ENCODE data around the gene UVSSA.
A peak's percentile ranks its signal among the peaks of the same experiment; 100 is the strongest.
"Not testable (repeated sequence)": the region's sequence is repeated elsewhere in the genome, so short reads cannot be mapped to it uniquely, and the experiment has no call there.

UVSSA gene

GRCh38 chr4:1317177-1318045 is 29.6 kb upstream of the UVSSA start:
- no peak for DNase-seq (ENCODE audit: low spot score)

- DNase-seq (ENCODE audit: low spot score), result no peak
These were observed 29.0 kb upstream of the UVSSA start for GRCh38 chr4:1318046-1318375.

- no peak for DNase-seq (ENCODE audit: low spot score)
These were observed 28.4 kb upstream of the UVSSA start for GRCh38 chr4:1318488-1319213.

- peak; percentile 24 for DNase-seq (ENCODE audit: low spot score)
These were observed 25.5 kb upstream of the UVSSA start for GRCh38 chr4:1321486-1321885.

GRCh38 chr4:1321946-1322650 is 24.9 kb upstream of the UVSSA start:
- peak; percentile 29 for DNase-seq (ENCODE audit: low spot score)

- DNase-seq (ENCODE audit: low spot score), result no peak
These were observed 23.8 kb upstream of the UVSSA start for GRCh38 chr4:1323280-1323634.

- DNase-seq (ENCODE audit: low spot score), result peak; percentile 20
These were observed 23.2 kb upstream of the UVSSA start for GRCh38 chr4:1323635-1324442.

- not testable (repeated sequence) for DNase-seq (ENCODE audit: low spot score)
These were observed 22.4 kb upstream of the UVSSA start for GRCh38 chr4:1324443-1325175.

- DNase-seq (ENCODE audit: low spot score), result no peak
These were observed 21.9 kb upstream of the UVSSA start for GRCh38 chr4:1325176-1325480.

- DNase-seq (ENCODE audit: low spot score), result peak; percentile 32
These were observed 21.1 kb upstream of the UVSSA start for GRCh38 chr4:1325681-1326635.

GRCh38 chr4:1326751-1327525 is 20.1 kb upstream of the UVSSA start:
- no peak for DNase-seq (ENCODE audit: low spot score)

- no peak for DNase-seq (ENCODE audit: low spot score)
These were observed 19.3 kb upstream of the UVSSA start for GRCh38 chr4:1327526-1328266.

- no peak for DNase-seq (ENCODE audit: low spot score)
These were observed 18.5 kb upstream of the UVSSA start for GRCh38 chr4:1328267-1329155.

- DNase-seq (ENCODE audit: low spot score), result no peak
These were observed 17.3 kb upstream of the UVSSA start for GRCh38 chr4:1329408-1330371.

GRCh38 chr4:1330761-1331590 is 16.0 kb upstream of the UVSSA start:
- DNase-seq (ENCODE audit: low spot score), result no peak

Measured in D341Med (cell line).